Glomerular visceral epithelial cell (primary cell): ENCODE results near the gene PAK2.
"Not testable (repeated sequence)": the region's sequence is repeated elsewhere in the genome, so short reads cannot be mapped to it uniquely, and the experiment has no call there.

Source experiments
- DNase-seq: peaks from one replicate; pipeline ENCODE4 v3.0.0-alpha.2; 2016; ENCODE audit errors: extremely low spot score

Gene PAK2

DNA sequence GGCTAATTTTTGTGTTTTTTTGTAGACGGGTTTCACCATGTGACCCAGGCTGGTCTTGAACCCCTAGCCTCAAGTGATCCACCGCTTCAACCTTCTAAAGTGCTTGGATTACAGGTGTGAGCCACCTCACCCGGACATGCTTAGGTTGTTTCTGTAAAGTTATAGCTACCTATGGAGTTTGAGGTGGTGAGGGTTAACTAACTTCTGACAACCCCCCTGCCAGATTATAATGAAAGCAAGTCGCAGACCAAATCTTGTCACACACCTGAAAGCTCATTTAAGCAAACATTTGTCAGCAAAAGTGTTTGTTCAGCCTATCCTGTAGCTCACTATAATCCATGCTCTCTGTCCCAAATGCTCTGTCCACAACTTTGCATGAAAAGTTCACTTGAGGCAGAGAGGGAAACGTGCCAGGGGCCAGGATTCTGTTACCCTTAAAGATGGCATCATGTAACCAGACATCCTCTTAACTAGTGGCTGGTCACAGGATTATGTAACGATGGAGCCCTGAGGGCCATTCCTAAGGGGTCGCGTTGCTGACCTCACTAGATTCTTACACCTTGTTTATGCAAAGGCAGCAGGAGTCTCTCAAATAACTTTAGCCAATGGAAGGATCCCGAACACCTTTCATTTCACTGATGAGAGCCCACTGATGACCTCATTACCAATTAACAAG lies 103.9 kb downstream of the PAK2 start:
- DNase-seq, result no peak

DNA sequence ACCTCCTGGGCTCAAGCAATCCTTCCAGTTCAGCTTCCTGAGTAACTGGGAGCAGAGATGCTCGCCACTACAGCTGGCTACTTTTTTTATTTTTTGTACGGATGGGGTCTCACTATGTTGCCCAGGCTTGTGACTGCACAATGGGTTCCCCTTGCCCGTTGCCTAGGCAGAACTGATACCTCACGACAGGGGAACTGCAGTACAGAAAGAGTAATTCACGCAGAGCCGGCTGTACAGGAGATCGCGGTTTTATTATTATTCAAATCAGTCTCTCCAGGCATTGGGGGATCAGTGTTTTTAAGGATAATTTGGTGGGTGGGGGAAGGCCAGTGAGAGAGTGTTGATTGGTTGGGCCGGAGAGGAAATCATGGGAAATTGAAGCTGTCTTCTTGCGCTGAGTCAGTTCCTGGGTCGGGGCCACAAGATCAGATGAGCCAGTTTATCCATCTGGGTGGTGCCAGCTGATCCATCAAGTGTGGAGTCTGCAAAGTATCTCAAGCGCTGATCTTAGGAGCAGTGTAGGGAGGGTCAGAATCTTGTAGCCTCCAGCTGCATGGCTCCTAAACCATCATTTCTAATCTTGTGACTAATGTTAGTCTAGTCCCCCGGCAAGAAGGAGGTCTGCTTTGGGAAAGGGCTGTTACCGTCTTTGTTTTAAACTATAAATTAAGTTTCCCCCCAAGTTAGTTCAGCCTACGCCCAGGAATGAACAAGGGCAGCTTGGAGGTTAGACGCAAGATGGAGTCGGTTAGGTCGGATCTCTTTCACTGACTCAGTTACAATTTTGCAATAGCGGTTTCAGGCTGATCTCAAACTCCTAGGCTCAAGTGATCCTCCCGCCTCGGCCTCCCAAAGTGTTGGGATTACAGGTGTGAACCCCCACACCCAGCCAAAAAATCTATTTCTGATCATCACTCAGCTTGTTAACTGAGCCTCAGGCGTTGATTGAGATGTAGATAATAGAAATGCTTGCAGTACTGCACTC lies 104.9 kb downstream of the PAK2 start:
- DNase-seq, result not testable (repeated sequence)

DNA sequence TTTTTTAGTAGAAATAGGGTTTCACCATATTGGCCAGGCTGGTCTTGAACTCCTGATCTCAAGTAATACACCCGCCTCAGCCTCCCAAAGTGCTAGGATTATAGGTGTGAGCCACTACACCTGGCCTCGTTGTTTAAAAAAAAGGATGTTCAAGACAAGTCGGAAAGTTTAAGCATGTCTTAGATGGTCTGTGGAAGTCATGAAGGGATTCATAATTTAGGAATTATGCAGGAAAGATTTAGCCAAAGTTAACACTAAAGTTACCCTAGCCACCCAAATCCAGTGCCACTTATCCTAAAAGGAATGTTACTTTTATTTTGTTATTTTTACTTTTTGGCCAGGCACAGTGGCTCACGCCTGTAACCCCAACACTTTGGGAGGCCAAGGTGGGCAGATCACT lies 108.7 kb downstream of the PAK2 start:
- DNase-seq, result not testable (repeated sequence)

DNA sequence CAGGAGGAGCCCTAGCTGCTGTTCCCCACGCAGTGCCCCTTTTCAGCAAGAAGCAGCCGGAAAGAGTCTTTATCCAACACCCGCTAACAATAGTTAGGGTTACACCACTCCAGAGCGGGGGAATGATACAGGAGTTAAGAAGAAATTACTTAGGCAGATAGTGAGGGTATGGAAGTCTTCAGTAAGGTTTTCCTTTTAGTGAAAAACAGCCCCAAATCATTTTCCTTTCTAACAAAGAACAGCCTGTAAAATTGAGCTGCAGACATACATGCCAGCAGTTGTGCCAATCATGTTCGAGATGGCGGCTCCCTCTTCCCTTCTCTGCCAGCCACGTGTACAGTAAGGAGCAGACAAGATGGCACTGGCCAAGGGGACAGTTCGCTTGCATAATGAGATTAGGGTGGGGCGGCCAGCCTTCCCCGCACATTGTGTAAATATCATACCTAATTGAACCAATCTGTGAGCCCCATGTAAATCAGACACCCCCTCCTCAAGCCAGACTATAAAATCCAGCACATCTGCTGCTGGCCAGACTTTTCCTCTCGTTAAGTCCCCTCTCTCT lies 109.6 kb downstream of the PAK2 start:
- no peak for DNase-seq

DNA sequence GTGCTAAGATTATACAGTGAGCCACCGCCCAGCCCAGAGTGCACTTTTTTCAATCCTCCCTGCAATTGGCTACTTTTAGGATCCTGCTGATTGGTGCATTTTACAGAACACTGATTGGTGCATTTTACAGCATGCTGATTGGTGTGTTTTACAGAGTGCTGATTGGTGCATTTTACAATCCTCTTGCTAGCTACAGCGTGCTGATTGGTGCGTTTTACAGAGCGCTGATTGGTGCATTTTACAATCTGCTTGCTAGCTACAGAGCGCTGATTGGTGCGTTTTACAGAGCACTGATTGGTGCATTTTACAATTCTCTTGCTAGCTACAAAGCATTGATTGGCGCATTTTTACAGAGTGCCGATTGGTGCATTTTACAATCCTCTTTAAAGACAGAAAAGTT lies 123.3 kb downstream of the PAK2 start:
- not testable (repeated sequence) for DNase-seq

DNA sequence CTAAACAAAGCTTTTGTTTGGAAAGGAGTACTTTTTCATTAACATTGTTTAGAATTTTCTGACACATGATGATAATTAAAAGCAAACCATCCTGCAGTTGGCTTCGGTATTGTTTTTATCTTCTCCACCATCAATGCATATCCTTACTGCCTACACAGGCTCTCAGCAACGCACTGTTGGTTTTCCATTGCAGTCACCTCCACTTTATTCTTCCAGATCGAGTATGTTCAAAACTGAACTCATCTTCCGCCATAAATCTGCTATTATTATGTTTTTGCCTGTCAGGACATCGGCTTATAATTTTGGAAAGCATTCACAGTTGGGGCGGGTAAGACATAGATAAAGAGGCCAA lies 127.5 kb downstream of the PAK2 start:
- no peak for DNase-seq

DNA sequence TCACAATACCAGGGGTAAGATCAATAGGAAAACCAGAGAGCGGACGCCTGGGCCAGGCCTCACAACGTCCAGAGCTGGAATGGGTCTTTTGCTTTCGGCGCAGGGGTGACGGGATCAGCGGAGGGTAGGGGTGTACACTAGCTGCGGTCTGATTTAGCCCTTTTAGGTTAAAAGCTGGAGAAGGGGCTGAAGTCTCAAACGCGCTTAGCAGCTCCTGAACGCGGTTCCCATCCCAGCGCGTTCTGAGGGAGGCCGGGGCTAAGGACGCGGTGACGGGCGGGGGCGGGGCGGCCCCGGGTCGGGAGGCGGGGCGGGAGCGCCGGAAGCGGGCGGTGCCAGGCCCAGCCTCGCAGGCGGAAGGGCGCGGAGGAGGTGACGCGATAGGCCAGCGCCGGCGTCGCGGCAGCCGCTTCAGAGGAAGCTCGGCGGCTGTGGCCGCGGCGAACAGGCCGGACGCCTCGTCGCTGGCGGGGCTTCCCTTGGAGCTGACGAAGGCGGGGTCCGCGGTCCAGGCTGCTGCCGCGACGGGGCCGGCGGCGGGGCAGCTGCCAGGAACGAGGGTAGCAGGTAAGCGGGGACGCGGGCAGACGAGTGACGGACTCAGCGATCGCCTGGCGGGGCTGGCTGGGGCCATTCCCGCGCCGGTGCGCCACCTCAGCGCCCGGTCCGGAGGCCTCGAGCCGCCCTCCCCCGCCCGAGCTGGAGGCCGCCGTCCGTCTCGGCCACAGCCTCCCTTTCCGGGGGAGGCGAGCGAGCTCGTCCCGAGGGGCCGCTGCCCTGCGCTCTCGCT lies 128.0 kb downstream of the PAK2 start, which contains the start of gene SENP5:
Gene SENP5 (plus strand): TSS at position 414 of the 790 bp plus-strand sequence. CDS start 17,262 bp downstream, outside the sequence.
- DNase-seq, result peak; percentile 91

DNA sequence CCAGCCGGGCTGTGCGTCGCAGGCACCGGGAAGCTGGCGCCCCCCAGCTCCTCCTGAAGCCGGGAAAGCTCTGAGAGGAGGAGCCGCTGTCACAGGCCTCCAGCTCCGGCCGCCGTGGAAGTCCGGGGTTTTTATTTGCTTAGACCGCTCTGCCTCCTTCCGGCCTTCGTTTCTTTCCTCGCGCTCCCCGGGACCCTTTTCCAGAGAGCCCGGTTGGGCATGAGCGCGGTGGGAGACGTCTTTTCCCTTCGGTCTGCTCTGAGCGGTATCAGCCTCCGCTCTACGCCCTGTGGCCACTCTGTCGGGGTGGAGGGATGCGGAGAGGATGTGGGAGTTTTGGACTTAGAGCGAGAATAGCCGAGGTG lies 128.6 kb downstream of the PAK2 start:
- DNase-seq, result peak; percentile 38

DNA sequence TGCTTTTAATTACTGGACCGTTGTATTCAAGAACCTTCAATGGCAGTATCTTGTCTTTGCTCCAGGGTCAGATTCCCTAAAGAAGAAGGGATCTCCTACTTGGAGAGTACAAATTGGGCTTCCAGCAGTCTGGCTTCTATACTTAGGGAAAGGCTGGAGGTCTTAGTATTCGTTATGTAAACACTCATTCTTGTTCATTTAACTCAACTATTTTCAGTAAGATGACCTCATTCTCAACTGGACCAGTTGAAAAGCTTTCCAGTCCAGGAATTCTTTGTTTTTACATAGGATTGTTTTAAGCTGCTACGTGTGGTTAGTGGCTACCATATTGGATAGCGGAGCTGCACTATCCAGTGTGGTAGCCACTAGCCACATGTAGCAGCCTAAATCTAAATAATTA lies 132.7 kb downstream of the PAK2 start:
- DNase-seq, result no peak

DNA sequence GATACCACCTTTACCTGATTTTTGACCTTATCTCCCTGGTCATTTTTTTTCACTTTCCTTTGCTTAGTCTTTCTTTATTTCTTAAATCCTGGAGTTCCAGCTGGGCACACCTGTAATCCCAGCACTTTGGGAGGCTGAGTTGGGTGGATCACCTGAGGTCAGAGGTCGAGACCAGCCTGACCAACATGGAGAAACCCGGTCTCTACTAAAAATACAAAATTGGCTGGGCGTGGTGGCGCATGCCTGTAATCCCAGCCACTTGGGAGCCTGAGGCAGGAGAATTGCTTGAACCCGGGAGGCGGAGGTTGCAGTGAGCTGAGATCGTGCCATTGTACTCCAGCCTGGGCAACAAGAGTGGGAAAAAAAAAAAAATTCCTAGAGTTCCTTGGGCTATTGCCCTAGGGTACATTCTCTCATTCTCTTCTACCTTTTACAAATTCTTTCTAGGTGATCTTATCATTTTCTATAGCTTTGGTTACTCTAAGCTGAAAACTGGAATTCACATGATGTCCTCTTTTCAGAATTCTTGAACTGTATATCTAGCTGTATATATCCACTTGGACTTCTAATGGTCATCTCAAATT lies 134.9 kb downstream of the PAK2 start:
- DNase-seq, result not testable (repeated sequence)

DNA sequence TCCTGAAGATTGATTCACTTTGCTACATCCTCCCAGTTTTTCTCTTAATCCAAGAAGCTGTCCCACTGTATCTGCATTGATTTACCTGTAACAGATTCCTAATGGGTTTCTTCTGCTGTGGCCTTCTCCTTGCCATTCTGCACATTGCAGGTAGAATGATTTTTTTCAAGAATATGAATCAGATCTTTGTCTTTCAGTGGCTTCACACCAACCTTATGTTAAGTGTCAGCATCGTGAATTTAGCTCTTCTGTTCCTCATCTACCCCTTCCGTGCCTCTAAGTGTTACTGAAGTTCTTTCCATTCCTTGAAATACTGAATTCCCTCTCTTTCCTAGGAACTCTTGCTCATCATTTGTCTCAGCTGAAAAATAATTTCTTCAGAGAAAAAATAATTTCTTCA lies 135.6 kb downstream of the PAK2 start:
- DNase-seq, result no peak
